Transverse colon (tissue), 4 donors: ENCODE results near the gene KRI1.

Source experiments
- EP300 ChIP-seq: sonication (generic); formaldehyde crosslinking; IDR thresholded peaks from one replicate; pipeline ENCODE4 v1.6.1; 2017; ENCODE audit warnings: antibody characterized with exemption, low read depth
- POLR2A ChIP-seq: fragments of 450-650 bp; IDR thresholded peaks from one replicate; pipeline ENCODE4 v1.6.1; 2016; ENCODE audit warnings: antibody characterized with exemption, mild to moderate bottlenecking, moderate library complexity
- POLR2AphosphoS5 ChIP-seq, 3 donors: sonication (generic); formaldehyde crosslinking; IDR thresholded peaks; one replicate each; pipeline ENCODE4 v1.6.1; 2016; ENCODE audit warnings: antibody characterized with exemption in 3 of 3
- TF ChIP-seq, protein P1 (sequence below), 5 experiments: fragments of 200-600 bp in 3 of 5; fragments of 450-650 bp in 2 of 5; sonication (generic) in 3 of 5; IDR thresholded peaks; 1 replicate in 2 of 5; 2 replicates in 3 of 5; pipeline ENCODE4 v1.5.1; 2016 to 2017; ENCODE audit warnings: antibody characterized with exemption in 5 of 5, inconsistent platforms in 3 of 5, mild to moderate bottlenecking in 2 of 5, moderate library complexity in 1 of 5

DNA sequence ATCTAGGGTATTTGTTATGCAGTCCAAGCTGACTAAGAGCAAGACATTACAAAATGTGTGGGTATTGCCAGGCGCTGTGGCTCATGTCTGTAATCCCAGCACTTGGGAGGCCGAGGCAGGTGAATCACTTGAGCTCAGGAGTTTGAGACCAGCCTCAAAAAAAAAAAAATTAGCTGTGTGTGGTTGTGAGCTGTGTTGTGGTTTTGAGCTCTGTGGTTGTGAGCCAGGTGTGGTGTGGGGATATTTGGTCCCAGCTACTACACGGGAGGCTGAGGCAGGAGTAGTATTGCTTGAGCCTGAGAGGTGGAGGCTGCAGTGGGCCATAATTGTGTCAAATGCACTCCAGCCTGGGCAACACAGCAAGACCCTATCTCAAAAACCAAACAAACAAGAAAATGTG, 57.1 kb downstream of the KRI1 start:
- TF ChIP-seq, protein P1, sequence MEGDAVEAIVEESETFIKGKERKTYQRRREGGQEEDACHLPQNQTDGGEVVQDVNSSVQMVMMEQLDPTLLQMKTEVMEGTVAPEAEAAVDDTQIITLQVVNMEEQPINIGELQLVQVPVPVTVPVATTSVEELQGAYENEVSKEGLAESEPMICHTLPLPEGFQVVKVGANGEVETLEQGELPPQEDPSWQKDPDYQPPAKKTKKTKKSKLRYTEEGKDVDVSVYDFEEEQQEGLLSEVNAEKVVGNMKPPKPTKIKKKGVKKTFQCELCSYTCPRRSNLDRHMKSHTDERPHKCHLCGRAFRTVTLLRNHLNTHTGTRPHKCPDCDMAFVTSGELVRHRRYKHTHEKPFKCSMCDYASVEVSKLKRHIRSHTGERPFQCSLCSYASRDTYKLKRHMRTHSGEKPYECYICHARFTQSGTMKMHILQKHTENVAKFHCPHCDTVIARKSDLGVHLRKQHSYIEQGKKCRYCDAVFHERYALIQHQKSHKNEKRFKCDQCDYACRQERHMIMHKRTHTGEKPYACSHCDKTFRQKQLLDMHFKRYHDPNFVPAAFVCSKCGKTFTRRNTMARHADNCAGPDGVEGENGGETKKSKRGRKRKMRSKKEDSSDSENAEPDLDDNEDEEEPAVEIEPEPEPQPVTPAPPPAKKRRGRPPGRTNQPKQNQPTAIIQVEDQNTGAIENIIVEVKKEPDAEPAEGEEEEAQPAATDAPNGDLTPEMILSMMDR (IDR thresholded peaks at IDR 0.05): no peak
- TF ChIP-seq POLR2A (no peak), EP300 (no peak), POLR2AphosphoS5 (IDR thresholded peaks at IDR 0.05) (no peak)
